KMS-11 (cell line): ENCODE data around the gene BPTF.
"Not testable (repeated sequence)": the region's sequence is repeated elsewhere in the genome, so short reads cannot be mapped to it uniquely, and the experiment has no call there.

Experiments
- H2AFZ ChIP-seq: fragments of 200-600 bp; sonication (generic); 2 replicates; pipeline ENCODE4 v1.6.1; 2016; ENCODE audit warnings: antibody characterized with exemption, mixed run types, low read depth
- H3K27ac ChIP-seq: fragments of 200-600 bp; sonication (generic); 2 replicates; pipeline ENCODE4 v1.6.1; 2016; ENCODE audit warnings: mild to moderate bottlenecking, mixed run types
- H3K27me3 ChIP-seq: fragments of 200-600 bp; sonication (generic); 2 replicates; pipeline ENCODE4 v1.6.1; 2017; ENCODE audit warnings: mild to moderate bottlenecking, low read depth, mixed run types, moderate library complexity; ENCODE audit not compliant: insufficient read depth
- H3K36me3 ChIP-seq: fragments of 200-600 bp; sonication (generic); 2 replicates; pipeline ENCODE4 v1.6.1; 2017; ENCODE audit warnings: mild to moderate bottlenecking, mixed run types; ENCODE audit not compliant: insufficient read depth
- H3K4me1 ChIP-seq: fragments of 200-600 bp; sonication (generic); 2 replicates; pipeline ENCODE4 v1.6.1; 2016; ENCODE audit warnings: mild to moderate bottlenecking, low read depth, mixed run types; ENCODE audit not compliant: poor library complexity, severe bottlenecking
- H3K4me2 ChIP-seq: fragments of 200-600 bp; sonication (generic); 2 replicates; pipeline ENCODE4 v1.7.0; 2016; ENCODE audit warnings: mild to moderate bottlenecking, mixed run types
- H3K4me3 ChIP-seq: fragments of 200-600 bp; sonication (generic); IDR thresholded peaks from 2 replicates; pipeline ENCODE4 v1.6.1; 2017; ENCODE audit warnings: low read depth, low read length, mixed read lengths; ENCODE audit not compliant: insufficient read depth
- H3K79me2 ChIP-seq: fragments of 200-600 bp; sonication (generic); 2 replicates; pipeline ENCODE4 v1.6.1; 2016; ENCODE audit warnings: low read depth, mixed run types; ENCODE audit not compliant: insufficient read depth
- H3K9ac ChIP-seq: fragments of 200-600 bp; sonication (generic); 2 replicates; pipeline ENCODE4 v1.6.1; 2016; ENCODE audit warnings: mild to moderate bottlenecking, mixed run types
- H4K20me1 ChIP-seq: fragments of 200-600 bp; sonication (generic); 2 replicates; pipeline ENCODE4 v1.6.1; 2016; ENCODE audit warnings: mild to moderate bottlenecking, mixed run types; ENCODE audit not compliant: insufficient read depth
- CTCF ChIP-seq: fragments of 200-600 bp; sonication (generic); conservative IDR thresholded peaks from 2 replicates; pipeline ENCODE4 v1.6.1; 2017; ENCODE audit warnings: low read depth, mild to moderate bottlenecking, antibody characterized with exemption, low read length, moderate library complexity, mixed read lengths

BPTF gene

GRCh38 chr17:67947325-67947813, 122.1 kb downstream of the BPTF start:
- Histone ChIP-seq H3K9ac (no peak overlapping the region), H3K27ac (no peak overlapping the region), H3K36me3 (peaks cover 20% of the 10 kb centered on the region)

GRCh38 chr17:67950945-67951344, 125.6 kb downstream of the BPTF start:
- H3K9ac ChIP-seq = no peak overlapping the region
- no peak for TF ChIP-seq CTCF
- H3K79me2 ChIP-seq = no peaks in the 10 kb centered on the region
- H2AFZ ChIP-seq = no peak overlapping the region
- no peaks in the 10 kb centered on the region for H4K20me1 ChIP-seq
- H3K4me1 ChIP-seq = no peaks in the 10 kb centered on the region
- H3K36me3 ChIP-seq = peaks cover 20% of the 10 kb centered on the region
- no peaks in the 10 kb centered on the region for H3K27me3 ChIP-seq
- no peak overlapping the region for H3K4me2 ChIP-seq
- H3K4me3 ChIP-seq = no peak overlapping the region
- H3K27ac ChIP-seq = no peak overlapping the region

More at GRCh38 chr17:67947325-67947813, 122.1 kb downstream of the BPTF start:
- Histone ChIP-seq H3K4me2 (no peak overlapping the region), H3K79me2 (no peaks in the 10 kb centered on the region), H2AFZ (no peak overlapping the region), H4K20me1 (no peaks in the 10 kb centered on the region), H3K4me1 (no peaks in the 10 kb centered on the region), H3K27me3 (no peaks in the 10 kb centered on the region), H3K4me3 (no peak overlapping the region)
- no peak for TF ChIP-seq CTCF

GRCh38 chr17:67959510-67959909, 134.2 kb downstream of the BPTF start:
- H3K27me3 ChIP-seq = no peaks in the 10 kb centered on the region
- H3K4me3 ChIP-seq = no peak overlapping the region
- H3K4me1 ChIP-seq = peaks cover 7% of the 10 kb centered on the region
- no peak for TF ChIP-seq CTCF
- no peak overlapping the region for H3K4me2 ChIP-seq
- H3K36me3 ChIP-seq = no peaks in the 10 kb centered on the region
- no peak overlapping the region; the same call in 1 of the 2 replicates for H3K27ac ChIP-seq
- no peaks in the 10 kb centered on the region for H4K20me1 ChIP-seq
- H3K9ac ChIP-seq = no peak overlapping the region
- H2AFZ ChIP-seq = no peak overlapping the region
- no peaks in the 10 kb centered on the region for H3K79me2 ChIP-seq

- H3K79me2 ChIP-seq, H2AFZ ChIP-seq, H3K27ac ChIP-seq, H4K20me1 ChIP-seq, H3K36me3 ChIP-seq, H3K4me3 ChIP-seq, H3K27me3 ChIP-seq, H3K4me1 ChIP-seq, H3K9ac ChIP-seq, H3K4me2 ChIP-seq: not testable (repeated sequence)
Observed at GRCh38 chr17:67960276-67960675, 135.0 kb downstream of the BPTF start.

- H3K27me3 ChIP-seq, H3K4me1 ChIP-seq, H3K4me3 ChIP-seq, H3K9ac ChIP-seq, H3K79me2 ChIP-seq, H2AFZ ChIP-seq, H3K4me2 ChIP-seq, H3K36me3 ChIP-seq, H4K20me1 ChIP-seq: not testable (repeated sequence)
- H3K27ac ChIP-seq = peak overlapping the region; percentile 2; the same call in 1 of the 2 replicates
Observed at GRCh38 chr17:67962156-67962555, 136.9 kb downstream of the BPTF start.
